ENCODE data around the gene CYFIP1. TPM values are rescaled to one million over a fixed set of nuclear protein-coding genes. Genes with fewer than 3 reads are reported as not detected.

The CYFIP1 gene
- polyA plus RNA-seq, result 12.1 and 13.1 TPM in 2 replicates

DNA sequence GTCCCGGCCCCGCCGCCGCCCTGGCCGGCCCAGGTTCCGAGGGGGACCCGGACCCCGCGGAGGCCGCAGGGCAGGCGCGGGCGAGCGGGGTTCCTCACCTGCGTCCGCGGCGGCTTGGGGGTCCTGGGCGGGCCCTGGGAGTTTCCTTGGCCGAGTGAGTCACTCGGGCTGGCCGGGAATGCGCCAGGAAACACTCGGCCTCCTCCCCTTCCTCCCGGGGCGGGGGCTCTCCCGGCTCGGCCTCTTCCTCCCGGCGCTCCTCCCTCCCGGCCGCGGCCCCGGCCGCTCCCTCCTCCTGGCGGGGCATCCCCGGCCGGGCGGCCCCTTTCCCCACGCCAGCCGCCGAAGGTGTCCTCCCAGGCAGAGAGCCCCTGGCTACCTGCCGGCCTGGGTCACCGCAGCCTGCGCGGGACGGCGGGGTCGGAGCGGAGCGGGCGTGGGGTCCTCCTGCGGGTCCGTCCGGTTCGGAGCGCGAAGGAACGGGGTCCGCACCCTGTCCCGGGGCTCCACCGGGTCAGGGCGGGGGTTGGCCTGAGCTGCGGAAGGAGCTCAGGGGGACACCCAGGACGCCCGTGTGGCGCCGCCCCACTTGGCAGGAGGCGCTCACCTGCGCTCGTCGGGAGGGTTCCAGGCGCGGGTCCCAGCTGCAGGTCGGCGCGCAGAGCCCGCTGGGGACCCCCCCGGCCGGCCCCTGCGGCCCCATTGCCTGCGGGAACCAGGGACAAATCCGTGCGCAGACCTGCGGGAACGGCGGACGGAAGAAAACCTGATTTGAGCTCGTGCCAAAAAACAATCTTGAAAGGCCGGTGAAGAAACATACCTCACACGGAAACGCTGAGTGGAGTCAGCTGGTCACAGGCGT, at the start of gene CYFIP1:
TSS of gene CYFIP1 (minus strand) at position 180 of the 862 bp plus-strand sequence. CDS start 33,083 bp downstream, outside the sequence.

DNA sequence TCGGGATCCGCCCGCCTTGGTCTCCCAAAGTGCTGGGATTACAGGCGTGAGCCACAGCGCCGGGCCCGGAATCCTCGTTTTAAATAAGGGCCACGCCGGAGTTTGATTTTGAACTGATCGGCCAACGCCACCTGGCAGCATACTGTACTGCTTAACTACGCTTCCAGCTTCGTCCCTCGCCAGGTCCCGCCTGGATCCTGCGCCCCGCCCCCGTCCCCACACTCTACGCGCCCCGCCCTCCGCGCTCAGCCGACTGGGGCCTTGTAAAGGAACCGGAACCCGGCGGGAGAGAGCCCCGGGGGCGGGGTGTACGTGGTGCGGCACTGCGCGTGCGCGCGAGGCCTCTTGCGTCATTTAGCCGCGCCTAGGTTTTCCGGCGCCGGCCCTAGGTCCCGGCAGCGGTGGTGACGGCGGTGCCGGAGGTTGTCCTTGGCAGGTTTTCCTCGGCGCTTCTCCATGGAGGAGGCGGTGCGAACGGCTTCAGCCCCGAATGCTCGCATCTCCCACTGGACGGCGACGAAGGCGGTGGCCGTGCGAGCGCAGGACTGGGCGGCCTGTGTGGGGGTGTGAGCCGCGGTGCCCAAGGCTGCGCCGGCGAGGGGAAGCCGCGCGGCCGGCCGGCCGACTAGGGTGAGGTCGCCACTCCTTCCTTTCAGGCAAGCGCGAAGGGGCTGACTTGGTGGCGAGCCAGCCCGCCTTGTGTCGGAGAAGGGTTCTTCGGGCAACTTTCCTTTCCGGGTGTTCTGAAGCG, 141.7 kb downstream of the CYFIP1 start, which contains the start of gene NIPA2:
TSS of gene NIPA2 (plus strand) at position 375 of the 751 bp plus-strand sequence. CDS start 13,066 bp downstream, outside the sequence.

Other genes starting within 250 kb of the CYFIP1 start
- 10.3 and 16.3 TPM in 2 replicates for gene NIPA1, start 193.7 kb downstream of the CYFIP1 start, polyA plus RNA-seq
- 44.0 and 68.4 TPM in 2 replicates for gene NIPA2, start 141.7 kb downstream of the CYFIP1 start, polyA plus RNA-seq
- gene TUBGCP5, start 59.2 kb upstream of the CYFIP1 start, polyA plus RNA-seq, result 13.2 and 25.7 TPM in 2 replicates
- not detected in 2 replicates for gene GOLGA6L1, start 156.5 kb upstream of the CYFIP1 start, polyA plus RNA-seq

All from Purkinje cell (primary cell).